Hippocampal formation (tissue), 2 donors: ENCODE data around the gene VGLL4.
"Not testable (repeated sequence)": the region's sequence is repeated elsewhere in the genome, so short reads cannot be mapped to it uniquely, and the experiment has no call there.

Experiments used
- DNase-seq, 2 donors: peaks; one replicate each; lab custom pipeline; 2025; lab: John Stamatoyannopoulos, UW

The VGLL4 gene

DNA sequence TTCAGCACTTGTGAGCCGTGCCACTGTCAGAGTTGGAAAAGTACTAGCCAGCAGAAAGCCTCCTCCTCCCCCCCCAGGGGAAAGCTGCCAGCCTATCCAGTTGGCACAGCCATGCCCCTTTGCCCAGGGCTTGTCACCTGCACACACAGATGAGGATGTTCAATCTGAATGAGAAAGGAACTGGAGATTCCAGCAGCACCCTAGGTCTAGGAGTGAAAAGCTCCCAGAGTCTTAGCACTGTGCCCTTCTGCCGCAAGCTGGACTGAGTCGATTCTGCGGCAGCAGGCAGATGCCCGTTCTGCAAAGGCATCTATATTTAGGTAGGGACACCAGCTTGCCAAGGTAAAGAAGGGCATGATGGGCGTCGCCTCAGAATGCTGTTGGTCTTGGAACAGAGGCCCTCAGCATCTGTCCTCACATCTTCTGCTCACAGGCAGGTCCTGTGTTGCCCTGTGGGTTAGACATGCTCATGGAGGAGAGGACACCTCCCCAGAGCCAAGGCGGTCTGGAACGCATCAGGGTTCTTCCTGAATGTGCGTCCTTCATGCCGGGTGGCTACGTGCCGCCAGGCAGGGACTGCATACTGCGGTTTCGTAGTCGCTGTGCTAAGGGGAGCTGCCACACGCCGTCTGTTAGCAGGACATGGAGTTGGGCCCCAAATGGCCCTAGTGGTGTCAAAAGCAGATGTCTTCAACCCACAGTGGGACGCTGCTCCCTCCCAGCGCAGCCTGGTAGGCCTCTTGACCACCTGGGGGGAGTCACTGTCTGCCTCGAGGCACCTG is 109.5 kb downstream of the VGLL4 start:
- DNase-seq: no peak

DNA sequence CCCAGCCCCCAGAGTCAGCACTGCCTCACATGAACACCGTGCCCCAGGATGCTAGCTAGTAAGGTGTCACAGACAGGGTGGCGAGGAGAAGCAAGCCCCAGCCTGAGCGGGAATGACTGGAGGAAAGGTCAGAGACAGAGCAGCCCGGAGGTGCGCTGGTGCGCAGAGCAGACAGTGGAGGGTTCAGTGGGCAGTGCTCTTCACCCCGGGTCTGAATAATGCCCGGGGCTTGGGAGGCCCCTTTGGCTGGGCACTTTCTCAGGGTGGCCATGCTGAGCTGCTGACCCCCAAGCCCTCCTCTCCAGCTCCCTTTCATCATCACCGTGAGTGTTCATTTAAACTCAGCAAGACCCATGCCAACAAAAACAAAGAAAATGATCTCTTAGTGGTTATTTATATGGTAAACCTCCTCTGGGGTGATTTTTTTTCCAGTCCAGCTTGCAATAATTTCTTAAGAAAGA is 110.8 kb downstream of the VGLL4 start:
- no peak for DNase-seq

DNA sequence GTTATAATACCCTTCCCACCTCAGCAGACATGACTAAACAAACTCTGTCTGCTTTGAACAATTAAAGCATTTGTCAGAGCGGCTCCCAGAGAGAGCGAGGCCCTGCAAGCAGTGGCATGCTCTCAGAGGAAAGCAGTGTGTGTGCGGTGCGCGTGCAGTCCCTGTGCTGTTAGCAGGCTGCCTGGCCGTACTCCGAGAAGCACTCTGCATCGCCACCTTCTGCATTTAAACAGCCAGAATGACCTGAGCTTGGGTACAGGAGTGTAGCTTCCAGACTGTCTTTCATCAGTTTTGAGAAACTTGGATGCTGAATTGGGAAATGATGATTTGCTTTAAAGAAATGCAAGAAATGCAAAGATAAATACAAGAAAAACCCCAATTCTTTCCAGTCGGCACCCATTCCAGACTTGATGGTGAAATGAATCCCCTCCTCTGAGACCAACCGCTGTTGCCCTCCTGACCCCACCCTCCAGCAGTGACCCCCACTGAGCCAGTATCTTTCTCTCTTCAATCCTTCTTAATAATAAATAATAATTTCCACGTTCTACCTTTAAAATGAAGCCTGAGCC is 113.5 kb downstream of the VGLL4 start:
- DNase-seq: peak; percentile 12 to 18

DNA sequence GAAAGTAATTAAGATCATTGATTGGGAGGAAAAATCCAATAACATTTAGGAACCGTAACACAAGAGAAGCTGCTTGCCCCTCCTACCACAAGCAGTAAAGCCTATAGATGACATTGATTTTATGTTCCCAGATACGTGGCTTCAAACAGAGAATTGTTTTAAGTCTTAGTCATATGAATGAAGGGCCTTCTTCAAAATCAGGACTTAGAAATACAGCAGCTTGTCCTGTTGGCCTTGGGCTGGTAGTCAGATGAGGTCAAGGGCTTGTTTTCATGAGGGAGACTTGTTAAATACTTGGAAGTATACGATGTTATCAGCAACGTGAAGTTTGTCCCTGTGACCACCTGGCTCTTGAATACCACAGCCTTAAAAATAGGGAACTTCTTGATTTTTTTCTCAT is 114.4 kb downstream of the VGLL4 start:
- no peak for DNase-seq

DNA sequence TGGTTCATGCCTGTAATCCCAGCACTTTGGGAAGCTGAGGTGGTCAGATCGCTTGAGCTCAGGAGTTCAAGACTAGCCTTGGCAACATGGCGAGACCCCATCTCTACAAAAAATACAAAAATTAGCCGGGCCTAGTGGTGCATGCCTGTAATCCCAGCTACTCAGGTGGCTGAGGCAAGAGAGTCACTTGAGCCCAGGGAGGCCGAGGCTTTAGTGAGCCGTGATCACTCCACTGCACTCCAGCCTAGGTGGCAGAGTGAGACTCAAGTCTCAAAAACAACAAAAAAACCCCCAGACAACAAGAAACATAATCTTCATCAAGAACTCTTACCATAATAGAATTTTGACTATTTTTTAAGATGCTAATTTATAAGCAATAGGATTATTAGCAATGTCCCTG is 117.6 kb downstream of the VGLL4 start:
- not testable (repeated sequence) for DNase-seq

DNA sequence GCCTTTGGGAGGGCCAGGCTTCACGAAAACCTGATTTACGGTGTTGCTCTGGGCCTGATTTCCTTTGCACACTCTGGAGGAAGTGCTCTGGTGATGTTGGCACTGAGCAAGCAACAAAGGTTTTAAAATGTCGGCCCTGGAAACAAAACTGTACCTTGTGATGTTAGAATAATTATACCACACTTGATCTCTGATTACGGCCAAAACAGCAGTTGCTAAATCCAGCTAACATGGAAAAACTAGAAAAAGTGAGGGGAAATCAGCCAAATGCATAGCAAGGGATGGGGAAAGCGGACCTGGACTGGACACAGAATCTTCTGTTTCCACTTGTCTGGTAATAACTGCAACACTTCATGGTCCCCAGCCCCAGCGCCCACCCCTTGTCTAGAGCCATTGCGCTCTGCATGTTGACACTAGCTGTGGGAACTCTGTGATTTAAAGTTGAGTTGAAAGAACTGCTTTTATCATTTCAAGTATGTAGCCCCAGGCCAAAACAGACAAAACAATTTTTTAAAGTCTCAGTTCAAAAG is 120.1 kb downstream of the VGLL4 start:
- DNase-seq: no peak

DNA sequence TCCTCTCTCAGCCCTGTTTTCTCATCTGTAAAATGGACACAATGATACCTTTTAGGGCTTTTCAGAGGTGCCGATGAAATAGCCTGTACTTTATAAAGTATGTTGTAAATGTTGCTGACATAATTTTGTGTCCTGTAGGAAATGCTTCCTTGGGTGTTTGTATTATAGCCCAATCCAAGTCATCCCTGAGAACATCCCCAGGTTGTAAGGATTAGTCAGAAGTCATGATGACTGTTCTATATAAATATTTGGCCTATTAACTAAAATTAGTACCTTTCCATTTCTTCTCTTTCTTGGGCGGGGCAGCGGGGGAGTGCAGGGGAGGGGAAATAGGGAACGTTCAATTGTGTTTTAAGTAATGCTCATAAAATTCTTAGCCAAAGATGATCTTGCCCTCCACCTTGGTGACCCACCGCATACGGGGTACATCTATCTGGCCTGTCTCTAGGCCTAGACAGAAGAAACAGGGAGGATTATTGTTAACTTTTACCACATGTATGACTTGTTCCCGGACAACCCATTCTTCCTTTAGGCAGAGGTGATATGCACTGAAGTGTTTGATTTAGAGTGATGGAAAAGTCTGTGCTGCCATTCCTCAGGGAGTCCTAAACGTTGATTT is 120.7 kb downstream of the VGLL4 start:
- DNase-seq: no peak

DNA sequence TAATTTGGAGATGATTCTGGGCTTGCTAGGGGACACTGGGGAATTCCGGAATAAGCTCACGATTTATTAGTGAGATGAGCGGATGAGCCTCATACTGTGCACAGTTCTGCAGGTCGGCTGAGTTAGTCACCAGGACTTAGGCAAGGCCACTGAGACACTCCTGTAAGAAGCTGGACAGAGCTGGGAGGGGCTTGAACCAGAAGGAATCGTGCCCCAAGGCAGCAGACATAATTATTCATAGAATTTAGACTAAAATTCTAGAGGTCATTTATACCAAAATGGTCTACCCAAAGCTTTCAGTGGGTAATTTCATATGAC is 121.4 kb downstream of the VGLL4 start:
- no peak for DNase-seq

DNA sequence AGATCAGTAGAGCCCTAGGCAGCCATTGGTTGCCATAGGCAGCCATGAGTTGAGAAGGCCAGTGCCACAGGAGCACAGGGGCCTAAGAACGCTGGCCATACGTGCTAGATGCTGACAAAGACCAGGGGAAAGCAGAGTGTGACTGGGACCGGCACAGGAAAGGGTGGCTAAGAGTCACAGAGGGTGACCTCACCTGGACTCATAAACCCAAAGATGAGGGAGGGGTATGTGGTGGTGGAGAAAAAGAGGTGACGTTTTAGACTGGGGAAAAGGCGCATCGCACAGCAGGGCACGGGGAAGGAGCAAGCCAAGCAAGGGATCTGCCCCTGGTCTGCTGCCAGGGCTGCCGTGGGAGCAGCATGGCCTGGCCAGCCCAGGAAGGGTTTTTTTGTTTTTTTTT is 122.5 kb downstream of the VGLL4 start:
- DNase-seq: no peak

DNA sequence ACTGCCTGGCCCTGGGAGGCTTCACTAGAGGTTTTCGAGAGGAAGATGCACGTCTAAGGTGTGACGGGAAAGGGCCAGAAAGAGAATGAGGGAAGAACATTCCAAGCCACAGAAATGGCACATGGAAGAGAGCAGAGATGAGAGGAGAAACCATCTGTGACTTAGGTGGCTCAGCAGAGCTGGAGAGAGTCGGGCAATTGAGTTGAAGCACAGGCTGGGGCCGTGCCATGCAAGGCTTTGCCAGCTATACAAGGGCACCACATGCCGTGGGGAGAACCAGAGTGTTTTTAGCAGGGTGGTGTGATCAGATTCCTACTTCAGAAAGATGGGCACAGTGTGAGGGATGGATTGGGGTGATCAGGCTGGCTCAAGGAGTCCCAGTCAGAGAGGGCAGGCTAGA is 126.1 kb downstream of the VGLL4 start:
- no peak for DNase-seq

DNA sequence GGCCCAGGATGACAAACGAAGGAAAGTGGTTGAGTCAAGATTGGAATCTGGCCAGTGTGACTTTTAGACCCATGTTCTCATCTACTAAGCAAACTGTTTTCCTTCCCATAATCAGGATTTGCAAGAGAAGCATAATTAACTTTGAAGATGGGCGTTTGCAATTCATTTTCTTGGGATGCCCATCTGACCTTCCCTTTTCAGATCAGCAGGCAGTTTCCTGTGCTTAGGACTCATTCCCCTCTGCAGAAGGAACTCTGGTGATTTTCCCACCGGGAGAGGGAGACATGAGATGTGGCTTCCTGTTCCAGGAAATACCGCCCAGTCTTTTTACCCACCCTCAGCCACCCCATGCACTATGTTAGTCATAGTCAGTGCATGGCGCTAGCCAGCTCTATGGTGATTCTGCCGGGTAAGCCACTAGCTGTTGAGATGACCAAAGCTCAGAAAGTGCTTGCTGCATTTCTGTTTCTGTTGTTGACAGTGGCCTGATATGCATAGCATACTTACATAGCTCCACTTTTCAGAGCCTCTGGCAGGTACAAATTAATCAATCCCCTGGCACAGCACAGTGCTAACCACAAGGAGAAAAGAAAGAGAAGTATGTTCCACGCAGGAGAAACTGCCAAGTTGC is 129.4 kb downstream of the VGLL4 start:
- DNase-seq: no peak

DNA sequence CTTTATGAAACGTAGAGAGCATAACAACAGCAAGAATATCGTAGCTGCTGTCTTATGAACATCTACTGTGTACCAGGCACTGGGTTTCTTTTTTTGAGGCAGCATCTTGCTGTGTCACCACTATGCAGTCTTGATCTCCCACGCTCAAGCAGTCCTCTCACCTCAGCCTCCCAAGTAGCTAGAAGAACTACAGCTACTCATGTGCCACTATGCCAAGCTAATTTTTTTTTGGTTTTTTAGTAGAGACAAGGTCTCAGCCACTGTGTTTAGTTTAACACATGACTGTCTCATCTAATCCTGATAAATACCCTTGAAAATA is 129.9 kb downstream of the VGLL4 start:
- no peak for DNase-seq

DNA sequence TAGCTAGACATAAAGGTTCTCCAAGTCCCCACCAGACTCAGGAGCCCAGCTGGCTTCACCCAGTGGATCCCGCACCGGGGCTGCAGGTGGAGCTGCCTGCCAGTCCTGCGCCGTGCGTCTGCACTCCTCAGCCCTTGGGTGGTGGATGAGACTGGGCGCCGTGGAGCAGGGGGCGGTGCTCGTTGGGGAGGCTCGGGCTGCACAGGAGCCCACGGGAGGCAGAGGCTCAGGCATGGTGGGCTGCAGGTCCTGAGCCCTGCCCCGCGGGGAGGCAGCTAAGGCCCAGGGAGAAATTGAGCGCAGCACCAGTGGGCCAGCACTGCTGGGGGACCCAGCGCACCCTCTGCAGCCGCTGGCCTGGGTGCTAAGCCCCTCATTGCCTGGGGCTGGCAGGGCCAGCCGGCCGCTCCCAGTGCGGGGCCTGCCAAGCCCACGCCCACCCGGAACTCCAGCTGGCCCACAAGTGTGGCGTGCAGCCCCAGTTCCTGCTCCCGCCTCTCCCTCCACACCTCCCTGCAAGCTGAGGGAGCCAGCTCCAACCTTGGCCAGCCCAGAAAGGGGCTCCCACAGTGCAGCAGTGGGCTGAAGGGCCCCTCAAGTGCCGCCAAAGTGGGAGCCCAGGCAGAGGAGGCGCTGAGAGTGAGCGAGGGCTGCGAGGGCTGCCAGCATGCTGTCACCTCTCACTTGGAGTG is 130.4 kb downstream of the VGLL4 start:
- not testable (repeated sequence) for DNase-seq

DNA sequence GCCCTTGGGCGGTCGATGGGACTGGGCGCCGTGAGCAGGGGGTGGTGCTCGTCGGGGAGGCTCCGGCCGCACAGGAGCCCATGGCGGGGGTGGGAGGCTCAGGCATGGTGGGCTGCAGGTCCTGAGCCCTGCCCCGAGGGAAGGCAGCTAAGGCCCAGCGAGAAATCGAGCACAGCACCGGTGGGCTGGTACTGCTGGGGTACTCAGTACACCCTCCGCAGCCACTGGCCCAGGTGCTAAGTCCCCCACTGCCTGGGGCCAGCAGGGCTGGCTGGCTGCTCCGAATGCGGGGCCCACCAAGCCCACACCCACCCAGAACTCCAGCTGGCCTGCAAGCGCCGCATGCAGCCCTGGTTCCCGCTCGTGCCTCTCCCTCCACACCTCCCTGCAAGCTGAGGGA is 132.1 kb downstream of the VGLL4 start:
- not testable (repeated sequence) for DNase-seq

DNA sequence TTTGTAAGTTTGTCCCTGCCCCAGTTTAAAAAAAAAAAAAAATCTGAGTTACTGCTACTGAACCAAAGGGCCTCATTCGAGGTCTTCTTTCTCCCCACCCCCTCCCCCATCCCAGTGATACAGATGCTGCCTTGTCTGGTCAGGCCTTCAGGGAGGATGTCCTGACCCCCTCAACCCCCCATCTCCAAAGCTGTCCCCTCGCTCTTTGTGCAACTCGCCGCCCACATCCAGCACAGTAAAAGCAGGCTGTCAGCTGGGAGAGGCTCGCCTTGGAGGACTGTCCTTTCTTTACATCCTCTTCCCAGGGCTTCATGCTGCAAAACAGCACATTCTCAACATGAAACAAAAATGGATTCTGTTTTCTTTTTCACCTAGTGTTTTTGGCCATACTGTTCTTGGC is 133.4 kb downstream of the VGLL4 start:
- no peak for DNase-seq

DNA sequence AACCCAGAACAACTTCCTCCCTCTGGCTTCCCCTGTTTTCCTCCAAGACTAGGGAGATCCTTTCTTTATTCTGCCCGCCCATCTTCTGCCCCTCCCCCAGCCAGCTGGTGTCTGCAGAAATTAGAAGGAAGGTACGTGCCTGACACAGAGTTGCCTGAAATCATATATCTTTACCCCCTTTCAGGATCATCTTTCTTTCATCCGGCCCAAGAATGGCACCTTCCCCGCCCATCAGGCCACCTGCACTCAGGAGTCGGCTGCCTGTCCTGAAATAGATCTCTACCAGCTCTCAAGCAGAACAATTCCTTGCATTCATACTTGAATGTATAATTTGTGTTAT is 133.7 kb downstream of the VGLL4 start:
- DNase-seq: no peak

DNA sequence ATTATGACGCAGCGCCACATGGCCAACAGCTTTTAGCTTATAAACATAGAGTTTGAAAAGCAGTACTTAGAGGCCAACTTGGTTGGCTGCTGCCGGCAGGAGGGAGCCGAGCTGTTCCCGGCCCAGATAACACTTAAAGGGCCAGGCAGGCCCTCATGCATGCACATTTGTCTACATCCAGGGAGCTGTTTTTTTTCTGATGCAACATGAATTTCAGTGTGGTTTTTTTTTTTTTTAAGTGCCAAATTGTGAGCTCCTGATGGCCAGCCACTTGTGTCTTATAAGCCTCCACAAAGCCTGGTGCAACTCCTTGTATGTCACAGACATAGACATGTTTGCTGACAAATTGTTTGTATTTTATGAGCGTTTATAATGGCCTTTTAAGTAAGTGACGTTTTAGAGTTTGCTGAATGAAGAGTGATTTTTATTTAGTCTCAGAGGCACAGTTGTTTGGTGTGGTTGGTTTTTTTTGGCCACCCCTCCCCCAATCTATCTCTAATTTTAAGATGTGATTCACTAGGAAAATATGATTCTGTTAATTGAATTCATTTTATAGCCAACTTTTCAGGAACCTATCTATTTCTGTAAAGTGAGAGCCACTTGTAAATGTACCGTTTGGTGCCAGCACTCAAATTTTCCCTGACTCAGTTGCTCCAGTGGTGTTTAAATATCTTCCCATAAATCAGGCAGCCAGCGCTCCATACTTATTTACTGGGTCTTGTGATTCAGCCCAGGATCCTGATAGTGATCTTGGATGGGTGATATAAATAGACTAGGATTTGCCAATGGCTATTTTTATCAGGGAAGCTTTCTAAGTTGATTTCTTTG is 134.3 kb downstream of the VGLL4 start:
- no peak for DNase-seq

DNA sequence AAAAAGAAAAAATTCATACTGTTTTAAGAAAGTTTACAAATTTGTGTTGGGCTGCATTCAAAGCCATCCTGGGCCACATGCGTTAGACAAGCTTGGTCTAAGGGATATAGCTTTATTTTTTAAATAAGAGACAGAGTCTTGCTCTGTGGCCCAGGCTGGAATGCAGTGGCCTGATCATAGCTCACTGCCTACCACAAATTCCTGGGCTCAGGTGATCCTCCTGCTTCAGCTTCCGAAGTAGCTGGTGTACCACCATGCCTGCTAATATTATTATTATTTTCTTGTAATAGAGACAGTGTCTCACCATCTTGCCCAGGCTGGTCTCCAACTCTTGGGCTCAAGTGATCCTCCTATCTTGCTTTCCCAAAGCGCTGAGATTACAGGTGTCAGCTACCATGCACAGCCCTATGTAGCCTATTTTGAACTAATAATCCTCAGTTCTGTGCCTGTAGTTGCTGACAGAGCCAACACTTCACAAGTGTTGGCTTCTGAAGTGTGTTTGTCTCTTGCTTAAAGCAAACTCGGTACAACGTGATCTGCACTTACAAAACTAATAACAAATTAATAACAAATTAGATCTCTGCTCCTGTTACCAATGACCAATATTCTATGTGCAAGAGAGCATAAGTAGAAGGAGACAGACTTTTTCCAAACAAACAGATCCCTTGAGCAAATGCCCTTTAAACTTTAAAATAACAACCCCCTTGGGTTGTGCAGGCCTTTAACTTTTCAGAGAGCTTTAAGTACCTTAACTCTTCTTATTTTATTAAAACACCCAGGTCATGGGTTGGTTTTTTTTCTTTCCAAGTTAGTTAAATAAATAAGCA is 135.2 kb downstream of the VGLL4 start:
- DNase-seq: no peak

DNA sequence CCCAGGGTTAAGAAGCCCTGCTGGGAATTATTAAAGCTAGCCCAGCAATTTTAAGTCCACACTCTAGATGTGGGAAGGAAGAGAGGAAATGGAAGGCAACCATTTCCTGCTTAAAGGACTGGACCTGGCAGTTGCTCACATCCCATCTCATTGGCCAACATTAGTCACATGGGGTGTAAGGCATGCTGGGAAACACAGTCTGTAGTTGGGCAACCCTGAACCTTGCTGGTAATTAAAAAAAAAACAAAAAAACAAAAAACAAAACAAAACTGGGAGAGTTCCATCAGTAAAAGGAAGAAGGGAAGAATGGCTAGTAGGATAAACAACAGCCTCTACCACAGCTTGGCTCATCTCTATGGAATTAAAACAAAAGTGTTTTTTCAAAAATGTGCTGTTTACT is 136.0 kb downstream of the VGLL4 start:
- DNase-seq: no peak
